ENCODE results near the gene CFAP46. TPM values are rescaled to one million over a fixed set of nuclear protein-coding genes. Genes with fewer than 3 reads are reported as not detected.

The CFAP46 gene
- total RNA-seq, 1 experiment from 2014 or later, result not detected

DNA sequence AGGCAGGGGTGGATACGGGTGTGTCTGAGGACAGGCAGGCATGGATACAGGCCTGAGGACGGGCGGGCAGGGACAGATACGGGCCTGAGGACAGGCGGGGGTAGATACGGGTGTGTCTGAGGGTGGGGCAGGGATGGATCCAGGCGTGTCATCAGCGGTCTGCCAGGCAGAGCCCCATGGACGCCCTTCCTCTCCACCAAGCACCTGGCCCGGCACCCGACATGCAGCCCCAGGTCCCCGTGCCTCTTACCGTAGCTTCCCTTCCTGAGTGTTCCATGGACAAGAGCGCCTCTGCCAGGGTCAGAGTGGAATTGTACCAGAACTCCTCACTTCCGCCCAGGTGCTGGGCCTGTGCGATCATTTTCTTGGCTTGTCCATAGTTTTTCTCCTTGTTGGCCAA, 81.8 kb downstream of the CFAP46 start:
- CTCF ChIA-PET, result no interaction called here
- TF ChIP-seq CTCF (IDR thresholded peaks at IDR 0.05; ENCODE audit: unreplicated experiment), result no peak

DNA sequence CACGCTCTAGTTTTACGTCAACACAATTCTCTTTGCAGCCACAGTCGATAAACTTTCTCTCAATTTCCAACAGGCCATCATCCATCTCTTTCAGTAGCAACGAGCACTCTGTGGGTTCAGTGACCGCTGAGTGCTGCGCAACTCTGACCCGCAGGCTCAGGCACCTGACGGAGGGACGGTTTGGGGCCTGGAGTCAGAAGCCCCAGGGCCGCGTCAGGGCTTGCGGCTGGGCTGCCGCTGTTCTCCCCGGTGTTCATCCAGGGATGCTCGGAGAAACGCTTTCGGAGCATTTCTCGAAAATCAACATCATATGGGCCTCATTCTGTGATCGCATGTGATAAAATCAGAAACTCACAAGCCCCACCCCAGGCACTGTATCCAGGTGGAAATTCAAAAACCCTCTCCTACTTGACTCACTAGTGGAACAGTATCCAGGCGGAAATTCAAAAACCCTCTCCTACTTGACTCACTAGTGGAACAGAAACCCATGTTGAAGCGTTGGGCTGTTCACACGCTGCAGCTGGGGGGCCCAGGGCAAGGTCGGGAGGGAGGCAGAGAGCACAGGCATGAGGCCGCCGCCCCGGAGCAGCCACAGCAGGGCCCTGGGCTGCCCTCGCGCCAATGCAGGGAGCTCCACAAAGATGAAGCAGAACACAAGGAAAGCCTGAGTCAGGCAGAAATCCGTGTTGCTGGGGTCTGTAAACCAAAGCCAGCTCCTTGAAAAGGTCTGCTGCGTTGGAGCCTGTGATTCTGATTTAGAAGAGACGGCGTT, 83.1 kb downstream of the CFAP46 start:
- Mint-ChIP-seq H3K27ac (ENCODE audit: unreplicated experiment) (no peak overlapping the region), H3K27me3 (ENCODE audit: unreplicated experiment) (peaks cover 72% of the 10 kb centered on the region), H3K4me3 (ENCODE audit: low read depth, unreplicated experiment) (no peak overlapping the region), H3K9me3 (ENCODE audit: low read depth, unreplicated experiment) (no peaks in the 10 kb centered on the region), H3K36me3 (ENCODE audit: insufficient read depth, unreplicated experiment) (no peaks in the 10 kb centered on the region), H3K4me1 (ENCODE audit: low read depth, unreplicated experiment) (no peaks in the 10 kb centered on the region)
- CTCF ChIA-PET, result no interaction called here
- no peak for TF ChIP-seq CTCF (IDR thresholded peaks at IDR 0.05; ENCODE audit: unreplicated experiment)
- BruUV-seq (replicated peaks), result no TSS peak
- DNase-seq, result no peak
- intact Hi-C loops (cut with micrococcal nuclease; ENCODE audit: unreplicated experiment), result no loop called here

More for the DNA sequence above, 81.8 kb downstream of the CFAP46 start:
- no peak overlapping the region for H3K4me3 Mint-ChIP-seq (ENCODE audit: low read depth, unreplicated experiment)
- DNase-seq, result no peak
- H3K36me3 Mint-ChIP-seq (ENCODE audit: insufficient read depth, unreplicated experiment), result no peaks in the 10 kb centered on the region
- H3K4me1 Mint-ChIP-seq (ENCODE audit: low read depth, unreplicated experiment), result no peaks in the 10 kb centered on the region
- BruUV-seq (replicated peaks), result no TSS peak
- intact Hi-C loops (cut with micrococcal nuclease; ENCODE audit: unreplicated experiment), result no loop called here
- no peaks in the 10 kb centered on the region for H3K9me3 Mint-ChIP-seq (ENCODE audit: low read depth, unreplicated experiment)
- peaks cover 79% of the 10 kb centered on the region for H3K27me3 Mint-ChIP-seq (ENCODE audit: unreplicated experiment)
- no peak overlapping the region for H3K27ac Mint-ChIP-seq (ENCODE audit: unreplicated experiment)

GRCh38 chr10:132858121-132859081, 84.0 kb downstream of the CFAP46 start:
- no peaks in the 10 kb centered on the region for H3K36me3 Mint-ChIP-seq (ENCODE audit: insufficient read depth, unreplicated experiment)
- peaks cover 72% of the 10 kb centered on the region for H3K27me3 Mint-ChIP-seq (ENCODE audit: unreplicated experiment)
- H3K9me3 Mint-ChIP-seq (ENCODE audit: low read depth, unreplicated experiment), result no peaks in the 10 kb centered on the region
- CTCF ChIA-PET, result no interaction called here
- H3K4me3 Mint-ChIP-seq (ENCODE audit: low read depth, unreplicated experiment), result no peak overlapping the region
- BruUV-seq (replicated peaks), result no TSS peak
- TF ChIP-seq CTCF (IDR thresholded peaks at IDR 0.05; ENCODE audit: unreplicated experiment), result no peak
- H3K27ac Mint-ChIP-seq (ENCODE audit: unreplicated experiment), result no peak overlapping the region
- intact Hi-C loops (cut with micrococcal nuclease; ENCODE audit: unreplicated experiment), result no loop called here
- H3K4me1 Mint-ChIP-seq (ENCODE audit: low read depth, unreplicated experiment), result no peaks in the 10 kb centered on the region
- no peak for DNase-seq

- H3K27ac Mint-ChIP-seq (ENCODE audit: unreplicated experiment), result no peak overlapping the region
- DNase-seq, result no peak
- no TSS peak for BruUV-seq (replicated peaks)
- CTCF ChIA-PET, result no interaction called here
- no peaks in the 10 kb centered on the region for H3K9me3 Mint-ChIP-seq (ENCODE audit: low read depth, unreplicated experiment)
- no peaks in the 10 kb centered on the region for H3K36me3 Mint-ChIP-seq (ENCODE audit: insufficient read depth, unreplicated experiment)
- no peak overlapping the region for H3K4me3 Mint-ChIP-seq (ENCODE audit: low read depth, unreplicated experiment)
- H3K27me3 Mint-ChIP-seq (ENCODE audit: unreplicated experiment), result peaks cover 75% of the 10 kb centered on the region
- no peak for TF ChIP-seq CTCF (IDR thresholded peaks at IDR 0.05; ENCODE audit: unreplicated experiment)
- intact Hi-C loops (cut with micrococcal nuclease; ENCODE audit: unreplicated experiment), result no loop called here
- no peaks in the 10 kb centered on the region for H3K4me1 Mint-ChIP-seq (ENCODE audit: low read depth, unreplicated experiment)
Observed at GRCh38 chr10:132856869-132857524, 85.4 kb downstream of the CFAP46 start.

Measured in Calu3 (cell line).